ENCODE measurements around the gene DYNC1H1. TPM values are rescaled to one million over a fixed set of nuclear protein-coding genes. Genes with fewer than 3 reads are reported as not detected.

The DYNC1H1 gene
- total and polyA plus RNA-seq, 7 donors: 117 to 634 (median 332) TPM

GRCh38 chr14:101972126-101972866 lies 7.9 kb downstream of the DYNC1H1 start:
- peaks cover 0 to 25% of the 10 kb centered on the region in 2 donors for H3K36me3 ChIP-seq (ENCODE audit: insufficient read depth in 1 of 2, low read depth in 1 of 2)
- H3K9me3 ChIP-seq: no peaks in the 10 kb centered on the region
- no peaks in the 10 kb centered on the region for H3K27me3 ChIP-seq (ENCODE audit: insufficient read depth in 3 of 3, low read length in 2 of 3)
- peak overlapping the region; percentile 84 for H3K27ac ChIP-seq
- peak; percentile 97 to 99 (median 99) for ATAC-seq
- no peak for TF ChIP-seq CTCF (IDR thresholded peaks at IDR 0.05)
- H3K4me3 ChIP-seq: peak overlapping the region; percentile 35
- intact Hi-C loops (cut with DNase I): no loop called here
- WGBS, 3 donors: 19 to 23% (median 20%) methylated on average over 10 of the region's 10 CpGs
- H3K4me1 ChIP-seq: peaks cover 38% of the 10 kb centered on the region
- DNase-seq: peak; percentile 78 to 84

DNA sequence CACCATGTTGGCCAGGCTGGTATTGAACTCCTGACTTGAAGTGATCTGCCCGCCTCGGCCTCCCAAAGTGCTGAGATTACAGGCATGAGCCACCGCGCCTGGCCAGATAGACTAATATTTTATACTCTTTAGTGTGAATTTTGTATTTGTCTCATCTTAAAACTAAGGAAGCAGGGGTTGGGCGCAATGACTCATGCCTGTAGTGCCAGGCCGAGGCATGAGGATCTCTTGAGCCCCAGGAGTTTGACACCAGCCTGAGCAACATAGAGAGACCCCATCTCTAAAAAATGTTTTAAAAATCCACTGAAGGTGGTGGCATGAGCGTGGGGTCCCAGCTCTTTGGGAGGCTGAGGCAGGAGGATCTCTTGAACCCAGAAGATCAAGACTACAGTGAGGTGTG lies 9.0 kb downstream of the DYNC1H1 start:
- intact Hi-C loops (cut with DNase I): no loop called here
- DNase-seq (no peak), ATAC-seq (peak in 1 of 4 donors; percentile 19)
- Histone ChIP-seq H3K9me3 (no peaks in the 10 kb centered on the region), H3K4me3 (no peak overlapping the region), H3K27me3 (ENCODE audit: insufficient read depth in 3 of 3, low read length in 2 of 3) (no peaks in the 10 kb centered on the region), H3K36me3 (ENCODE audit: insufficient read depth in 1 of 2, low read depth in 1 of 2) (peaks cover 0 to 36% of the 10 kb centered on the region in 2 donors), H3K27ac (peak overlapping the region; percentile 84), H3K4me1 (peaks cover 33% of the 10 kb centered on the region)
- no peak for TF ChIP-seq CTCF (IDR thresholded peaks at IDR 0.05)
- WGBS, 3 donors: 89 to 95% (median 91%) methylated on average over 7 of the region's 7 CpGs

- ATAC-seq (no peak), DNase-seq (no peak)
- peaks cover 3 to 48% of the 10 kb centered on the region in 2 donors for H3K36me3 ChIP-seq (ENCODE audit: insufficient read depth in 1 of 2, low read depth in 1 of 2)
- intact Hi-C loops (cut with DNase I): no loop called here
- no peaks in the 10 kb centered on the region for H3K27me3 ChIP-seq (ENCODE audit: insufficient read depth in 3 of 3, low read length in 2 of 3)
- no peak overlapping the region for H3K4me3 ChIP-seq
- H3K9me3 ChIP-seq: no peaks in the 10 kb centered on the region
- H3K27ac ChIP-seq: no peak overlapping the region
- no peak for TF ChIP-seq CTCF (IDR thresholded peaks at IDR 0.05)
- WGBS, 3 donors: 82 to 84% (median 83%) methylated on average over 7 of the region's 7 CpGs
- H3K4me1 ChIP-seq: peaks cover 42% of the 10 kb centered on the region
Observed at GRCh38 chr14:101975231-101975630, 10.9 kb downstream of the DYNC1H1 start.

DNA sequence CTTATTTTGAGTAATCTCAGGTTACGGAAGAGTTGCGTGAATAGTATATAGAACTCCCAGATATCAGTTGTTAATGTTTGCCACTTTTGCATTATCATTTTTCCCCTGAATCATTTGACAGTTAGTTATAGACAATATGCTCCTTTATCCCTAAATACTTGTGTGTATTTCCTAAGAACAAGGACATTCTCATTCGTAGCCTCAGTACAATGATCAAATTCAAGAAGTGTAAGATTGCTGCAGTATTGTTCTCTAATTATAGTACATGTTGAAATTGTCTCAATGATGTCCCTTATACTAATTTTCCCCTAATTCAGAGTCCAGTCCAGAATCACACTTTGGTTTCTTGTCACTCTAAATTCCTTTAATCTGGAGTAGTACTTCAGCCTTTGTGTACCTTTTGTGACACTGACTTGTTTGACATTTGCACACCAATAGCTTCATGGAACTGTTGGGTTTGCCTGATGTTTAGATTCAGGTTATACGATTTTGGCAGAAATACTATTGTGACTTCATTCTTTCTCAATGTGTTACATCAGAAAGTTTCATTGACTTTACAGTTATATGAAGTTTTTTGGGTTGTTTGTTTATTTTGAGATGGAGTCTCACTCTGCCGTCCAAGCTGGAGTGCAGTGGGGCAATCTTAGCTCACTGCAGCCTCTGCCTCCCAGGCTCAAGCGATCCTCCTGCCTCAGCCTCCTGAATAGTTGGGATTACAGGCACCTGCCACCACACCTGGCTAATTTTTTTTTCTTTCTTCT lies 13.1 kb downstream of the DYNC1H1 start:
- Histone ChIP-seq H3K4me1 (peaks cover 35% of the 10 kb centered on the region), H3K36me3 (ENCODE audit: insufficient read depth in 1 of 2, low read depth in 1 of 2) (peaks cover 6 to 70% of the 10 kb centered on the region in 2 donors), H3K27ac (no peak overlapping the region), H3K4me3 (no peak overlapping the region), H3K27me3 (ENCODE audit: insufficient read depth in 3 of 3, low read length in 2 of 3) (no peaks in the 10 kb centered on the region), H3K9me3 (no peaks in the 10 kb centered on the region)
- no peak for ATAC-seq
- TF ChIP-seq CTCF (IDR thresholded peaks at IDR 0.05): no peak
- intact Hi-C loops (cut with DNase I): no loop called here
- DNase-seq: no peak
- WGBS, 3 donors: 87 to 90% (median 88%) methylated on average over 6 of the region's 6 CpGs

All from psoas muscle (tissue), 8 donors.